ENCODE results near the gene CFH. TPM values are rescaled to one million over a fixed set of nuclear protein-coding genes. Genes with fewer than 3 reads are reported as not detected.
A peak's percentile ranks its signal among the peaks of the same experiment; 100 is the strongest.
"Not testable (repeated sequence)": the region's sequence is repeated elsewhere in the genome, so short reads cannot be mapped to it uniquely, and the experiment has no call there.

Gene CFH
- total RNA-seq, 1 donor from 2014 or later, result 1.6 TPM

- H3K36me3 Mint-ChIP-seq, result no peaks in the 10 kb centered on the region
- H3K4me3 Mint-ChIP-seq, result no peak overlapping the region
- no peak for DNase-seq (ENCODE audit: extremely low spot score, unreplicated experiment)
- no peaks in the 10 kb centered on the region for H3K4me1 Mint-ChIP-seq (ENCODE audit: unreplicated experiment)
- H3K27me3 Mint-ChIP-seq, result no peaks in the 10 kb centered on the region
- no peaks in the 10 kb centered on the region for H3K9me3 Mint-ChIP-seq
- H3K27ac Mint-ChIP-seq, result no peak overlapping the region
- no peak for TF ChIP-seq CTCF (conservative IDR thresholded peaks at IDR 0.05)
Observed at GRCh38 chr1:196773713-196774112, 121.9 kb downstream of the CFH start.

DNA sequence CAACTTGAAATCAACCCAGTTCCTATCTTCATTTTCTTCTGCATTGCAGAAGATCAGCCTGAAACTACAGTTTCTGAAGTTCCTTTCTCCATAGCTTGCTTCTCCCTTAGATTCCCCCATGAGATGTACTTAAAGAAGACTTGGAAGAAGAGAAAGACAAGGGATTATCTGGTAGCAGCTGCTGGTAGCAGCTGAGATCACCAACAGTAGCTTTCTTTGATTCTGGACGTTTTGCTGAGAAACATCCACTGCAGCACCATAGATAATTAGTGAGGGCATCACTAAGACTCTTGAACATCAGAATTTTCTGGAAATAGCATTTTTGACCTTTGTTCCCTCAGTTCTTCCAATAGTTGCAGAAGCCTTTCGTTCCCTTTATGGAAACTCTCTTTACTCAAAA lies 122.3 kb downstream of the CFH start:
- H3K36me3 Mint-ChIP-seq, result no peaks in the 10 kb centered on the region
- H3K27me3 Mint-ChIP-seq, result no peaks in the 10 kb centered on the region
- no peak overlapping the region for H3K27ac Mint-ChIP-seq
- no peaks in the 10 kb centered on the region for H3K4me1 Mint-ChIP-seq (ENCODE audit: unreplicated experiment)
- TF ChIP-seq CTCF (conservative IDR thresholded peaks at IDR 0.05), result no peak
- no peak for DNase-seq (ENCODE audit: extremely low spot score, unreplicated experiment)
- H3K4me3 Mint-ChIP-seq, result no peak overlapping the region
- peaks cover 2% of the 10 kb centered on the region for H3K9me3 Mint-ChIP-seq

- H3K36me3 Mint-ChIP-seq, result no peaks in the 10 kb centered on the region
- peaks cover 3% of the 10 kb centered on the region for H3K9me3 Mint-ChIP-seq
- H3K27me3 Mint-ChIP-seq, result no peaks in the 10 kb centered on the region
- no peak within 1 kb of the TSS for H3K27ac Mint-ChIP-seq
- no peaks in the 10 kb centered on the region for H3K4me1 Mint-ChIP-seq (ENCODE audit: unreplicated experiment)
- TF ChIP-seq CTCF (conservative IDR thresholded peaks at IDR 0.05), result no peak
- DNase-seq (ENCODE audit: extremely low spot score, unreplicated experiment), result no peak
- no peak within 1 kb of the TSS for H3K4me3 Mint-ChIP-seq
Observed at GRCh38 chr1:196774603-196775002, 122.8 kb downstream of the CFH start, which contains the start of gene CFHR3. Gene CFHR3 (plus strand): TSS chr1:196774840. CDS start chr1:196774887, 47 bp downstream.

DNA sequence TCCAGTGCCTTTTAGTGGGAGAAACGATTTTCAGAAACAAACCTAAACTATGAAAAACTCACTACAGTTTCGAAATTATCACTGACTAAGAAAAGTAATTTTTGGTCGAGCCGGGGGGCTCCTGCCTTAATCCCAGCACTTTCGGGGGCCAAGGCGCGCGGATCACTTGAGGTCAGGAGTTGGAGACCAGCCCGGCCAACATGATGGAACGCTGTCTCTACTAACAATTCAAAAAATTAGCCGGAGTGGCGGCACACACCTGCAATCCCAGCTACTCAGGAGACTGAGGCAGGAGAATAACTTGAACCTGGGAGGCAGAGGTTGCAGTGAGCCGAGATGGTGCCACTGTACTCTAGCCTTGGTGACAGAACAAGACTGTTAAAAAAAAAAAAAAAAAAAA lies 125.8 kb downstream of the CFH start:
- H3K4me3 Mint-ChIP-seq, result no peak overlapping the region
- no peaks in the 10 kb centered on the region for H3K27me3 Mint-ChIP-seq
- TF ChIP-seq CTCF (conservative IDR thresholded peaks at IDR 0.05), result no peak
- no peak for DNase-seq (ENCODE audit: extremely low spot score, unreplicated experiment)
- no peaks in the 10 kb centered on the region for H3K4me1 Mint-ChIP-seq (ENCODE audit: unreplicated experiment)
- H3K9me3 Mint-ChIP-seq, result peaks cover 3% of the 10 kb centered on the region
- no peaks in the 10 kb centered on the region for H3K36me3 Mint-ChIP-seq
- H3K27ac Mint-ChIP-seq, result no peak overlapping the region

- H3K27ac Mint-ChIP-seq, result no peak overlapping the region
- peak; percentile 56 for TF ChIP-seq CTCF (conservative IDR thresholded peaks at IDR 0.05)
Observed at GRCh38 chr1:196779093-196779492, 127.2 kb downstream of the CFH start.

GRCh38 chr1:196791252-196791651 lies 139.4 kb downstream of the CFH start:
- not testable (repeated sequence) for H3K4me3 Mint-ChIP-seq; DNase-seq (ENCODE audit: extremely low spot score, unreplicated experiment)

More at GRCh38 chr1:196779093-196779492, 127.2 kb downstream of the CFH start:
- Mint-ChIP-seq H3K9me3 (peaks cover 3% of the 10 kb centered on the region), H3K27me3 (no peaks in the 10 kb centered on the region), H3K4me1 (ENCODE audit: unreplicated experiment) (no peaks in the 10 kb centered on the region), H3K4me3 (no peak overlapping the region), H3K36me3 (no peaks in the 10 kb centered on the region)
- DNase-seq (ENCODE audit: extremely low spot score, unreplicated experiment), result no peak

GRCh38 chr1:196794103-196794502 lies 142.3 kb downstream of the CFH start:
- DNase-seq (ENCODE audit: extremely low spot score, unreplicated experiment); H3K4me1 Mint-ChIP-seq (ENCODE audit: unreplicated experiment); H3K9me3 Mint-ChIP-seq; H3K36me3 Mint-ChIP-seq; H3K4me3 Mint-ChIP-seq; H3K27me3 Mint-ChIP-seq; H3K27ac Mint-ChIP-seq: not testable (repeated sequence)

More at GRCh38 chr1:196791252-196791651, 139.4 kb downstream of the CFH start:
- H3K36me3 Mint-ChIP-seq; H3K27me3 Mint-ChIP-seq; H3K27ac Mint-ChIP-seq; H3K4me1 Mint-ChIP-seq (ENCODE audit: unreplicated experiment); H3K9me3 Mint-ChIP-seq: not testable (repeated sequence)
